Stimulated activated CD8-positive, alpha-beta memory T cell treated with anti-CD3 and anti-CD28 coated beads, Interleukin-15, amount 100 ng/mL, for 4 hours (primary cell): Measurements from ENCODE around the gene PGRMC2.
"Not testable (repeated sequence)": the region's sequence is repeated elsewhere in the genome, so short reads cannot be mapped to it uniquely, and the experiment has no call there.

ENCODE experiments used
- DNase-seq, 2 donors: peaks; one replicate each; pipeline ENCODE4 v3.0.0-alpha.2; 2020; ENCODE audit warnings: low read depth in 2 of 2

The PGRMC2 gene

GRCh38 chr4:128268970-128269369, 18.6 kb downstream of the PGRMC2 start:
- no peak for DNase-seq

DNA sequence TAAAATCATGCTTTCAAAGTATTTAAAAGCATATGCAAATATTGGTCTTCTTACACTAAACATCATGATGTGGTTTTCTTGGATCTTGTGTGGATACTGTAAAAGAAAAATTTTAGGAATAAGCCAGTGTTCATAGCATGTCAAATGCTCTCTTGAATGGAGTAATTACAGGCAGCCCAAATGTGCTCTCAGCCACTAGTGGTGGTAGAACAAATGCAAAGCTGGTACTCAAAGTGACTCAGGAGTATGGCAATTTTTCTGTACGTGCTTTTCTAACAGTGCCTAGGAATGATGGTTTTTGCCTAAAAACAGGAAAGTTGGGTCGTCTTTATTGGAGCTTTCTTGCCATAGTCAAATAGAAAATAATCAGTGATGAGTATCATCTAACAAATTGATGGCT, 19.9 kb downstream of the PGRMC2 start:
- no peak for DNase-seq

GRCh38 chr4:128267171-128267570, 20.4 kb downstream of the PGRMC2 start:
- DNase-seq, result not testable (repeated sequence)

DNA sequence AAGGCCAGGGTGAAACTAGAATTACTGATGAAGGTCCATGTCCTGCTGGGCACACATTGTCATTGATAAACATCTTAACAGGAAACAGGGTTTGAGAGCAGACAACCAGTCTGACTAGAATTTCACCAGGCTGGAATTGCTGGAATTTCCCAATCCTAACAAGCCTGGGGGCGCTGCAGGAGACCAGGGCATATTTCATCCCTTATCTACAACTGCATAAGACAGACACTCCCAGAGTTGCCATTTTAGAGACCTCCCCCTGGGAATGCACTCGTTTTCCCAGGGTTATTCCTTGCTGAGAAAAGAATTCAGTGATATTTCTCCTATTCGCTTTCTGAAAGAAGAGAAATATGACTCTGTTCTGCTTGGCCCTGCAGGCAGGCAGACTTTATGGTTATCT, 22.1 kb downstream of the PGRMC2 start:
- not testable (repeated sequence) for DNase-seq

DNA sequence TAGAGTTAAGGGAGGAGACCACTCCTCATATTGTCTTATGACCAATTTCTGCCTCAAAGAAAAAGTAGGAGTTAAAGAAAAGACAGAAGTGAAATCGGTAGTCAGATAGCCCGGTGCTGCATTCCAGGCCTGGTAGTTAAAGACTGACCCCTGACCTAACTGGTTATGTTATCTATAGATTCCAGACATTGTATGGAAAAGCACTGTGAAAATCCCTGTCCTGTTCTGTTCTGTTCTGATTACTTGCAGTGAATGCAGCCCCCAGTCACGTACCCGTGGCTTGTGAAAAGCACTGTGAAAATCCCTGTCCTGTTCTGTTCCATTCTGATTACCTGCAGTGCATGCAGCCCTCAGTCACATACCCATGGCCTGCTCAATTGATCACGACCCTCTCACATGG, 27.7 kb downstream of the PGRMC2 start:
- not testable (repeated sequence) for DNase-seq

DNA sequence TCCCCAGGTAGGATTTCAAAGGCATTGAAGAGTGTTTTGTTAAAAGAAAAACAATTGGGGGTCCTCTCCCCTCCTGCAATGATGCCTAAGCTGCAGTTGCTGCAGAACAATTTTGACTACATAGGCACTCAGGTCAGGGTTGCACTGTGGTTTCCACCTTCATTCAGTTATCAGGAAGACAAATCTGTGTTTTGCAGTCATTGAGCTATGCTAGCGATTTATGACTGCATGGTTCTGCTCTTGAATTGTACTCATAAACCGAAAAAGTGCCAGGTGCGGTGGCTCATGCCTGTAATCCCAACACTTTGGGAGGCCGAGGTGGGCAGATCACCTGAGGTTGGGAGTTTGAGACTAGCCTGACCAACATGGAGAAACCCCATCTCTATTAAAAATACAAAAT, 29.4 kb downstream of the PGRMC2 start:
- not testable (repeated sequence) for DNase-seq

- no peak for DNase-seq
Observed at GRCh38 chr4:128256539-128256938, 31.1 kb downstream of the PGRMC2 start.

DNA sequence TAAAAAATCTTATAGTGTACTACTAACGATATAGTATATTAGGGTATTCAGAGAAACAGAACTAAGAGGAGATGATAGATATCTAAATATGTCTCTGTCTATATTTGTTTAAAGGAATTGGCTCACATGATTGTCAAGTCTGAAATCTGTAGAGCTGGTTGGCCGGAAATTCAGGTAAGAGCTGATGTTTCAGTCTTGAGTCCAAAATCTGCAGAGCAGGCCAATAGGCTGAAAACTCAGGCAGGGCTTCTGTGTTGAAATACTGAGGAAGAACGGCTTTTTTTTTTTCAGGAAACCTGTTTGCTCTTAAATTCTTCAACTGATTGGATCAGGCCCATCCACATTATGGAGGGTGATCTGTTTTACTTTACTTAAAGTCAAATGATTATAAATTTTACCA, 31.7 kb downstream of the PGRMC2 start:
- no peak for DNase-seq

DNA sequence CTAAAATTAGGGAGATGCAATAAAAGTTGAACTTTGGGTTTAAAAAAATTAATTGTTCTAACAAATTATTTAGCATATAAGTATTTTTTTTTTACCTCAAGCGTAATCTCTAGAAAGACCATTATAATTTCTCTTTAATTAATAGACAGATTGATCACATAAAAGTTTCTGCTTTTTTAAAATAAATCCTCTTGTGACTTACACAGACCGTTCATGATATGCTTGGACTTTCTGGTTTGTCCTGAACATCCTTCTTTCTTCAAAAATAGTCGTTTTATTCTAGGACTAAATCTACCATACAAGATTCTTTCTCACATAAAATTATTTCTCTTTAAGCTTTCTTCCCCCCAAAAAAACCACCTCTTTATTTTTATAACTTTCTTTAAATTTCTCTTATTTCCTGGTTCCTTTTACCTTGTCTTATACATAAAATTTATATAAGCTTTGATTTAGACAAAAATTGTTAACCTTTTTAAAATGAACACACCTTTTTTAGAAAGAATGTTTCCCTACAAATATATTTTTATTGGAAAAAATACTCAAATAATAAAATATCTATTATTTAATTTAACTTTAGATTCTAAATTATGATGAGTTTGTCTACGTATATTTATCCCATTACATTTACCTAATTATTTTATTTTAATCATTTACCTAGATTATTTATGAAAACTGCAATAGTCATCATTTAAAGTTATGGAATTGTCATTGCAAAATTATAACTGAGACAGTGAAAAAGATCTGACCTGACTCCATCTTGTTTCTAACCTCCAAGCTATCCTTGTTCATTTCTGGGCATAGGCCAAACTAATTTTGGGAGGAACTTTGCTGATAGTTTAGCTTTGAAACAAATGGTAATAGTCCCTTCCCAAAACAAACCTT, 37.6 kb downstream of the PGRMC2 start:
- DNase-seq, result no peak

DNA sequence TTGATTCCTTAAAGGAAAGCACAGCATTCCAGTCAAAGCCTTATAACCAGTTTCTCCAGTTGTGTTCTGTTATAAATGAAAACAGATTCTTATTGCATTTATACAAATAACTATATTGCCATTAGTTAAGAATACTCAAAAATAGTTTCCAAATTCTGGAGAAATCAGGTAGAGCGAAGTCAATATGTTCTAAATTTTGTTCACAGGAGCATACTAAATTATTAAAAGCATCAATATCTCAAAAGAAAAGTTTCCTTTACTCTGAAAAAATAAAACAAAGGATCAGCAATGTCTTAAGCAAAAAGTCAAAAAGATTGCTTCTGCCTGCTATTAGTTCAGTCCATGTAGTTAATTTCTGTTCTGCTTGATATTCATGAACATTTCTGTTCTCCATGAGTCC, 39.7 kb downstream of the PGRMC2 start:
- no peak for DNase-seq

GRCh38 chr4:128245391-128245790, 42.2 kb downstream of the PGRMC2 start:
- not testable (repeated sequence) for DNase-seq

DNA sequence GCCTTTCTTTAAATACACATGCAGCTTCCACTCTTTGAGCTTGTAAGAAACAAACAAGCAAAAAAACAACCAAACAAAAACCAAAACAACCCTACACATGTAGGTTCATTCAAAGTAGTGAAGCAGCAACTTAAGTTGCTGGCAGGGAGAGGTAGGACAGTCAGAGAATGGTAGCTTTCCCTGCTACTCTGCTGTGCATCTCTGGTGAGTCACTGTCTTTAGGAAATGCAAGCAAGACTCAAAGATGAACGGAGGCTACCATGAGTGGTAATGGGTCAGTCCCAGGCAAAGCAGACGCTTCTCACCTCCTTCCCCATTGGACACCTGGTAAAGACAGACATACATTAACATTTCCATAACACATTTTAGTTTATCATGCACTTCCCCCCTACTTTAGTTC, 43.2 kb downstream of the PGRMC2 start:
- no peak for DNase-seq

DNA sequence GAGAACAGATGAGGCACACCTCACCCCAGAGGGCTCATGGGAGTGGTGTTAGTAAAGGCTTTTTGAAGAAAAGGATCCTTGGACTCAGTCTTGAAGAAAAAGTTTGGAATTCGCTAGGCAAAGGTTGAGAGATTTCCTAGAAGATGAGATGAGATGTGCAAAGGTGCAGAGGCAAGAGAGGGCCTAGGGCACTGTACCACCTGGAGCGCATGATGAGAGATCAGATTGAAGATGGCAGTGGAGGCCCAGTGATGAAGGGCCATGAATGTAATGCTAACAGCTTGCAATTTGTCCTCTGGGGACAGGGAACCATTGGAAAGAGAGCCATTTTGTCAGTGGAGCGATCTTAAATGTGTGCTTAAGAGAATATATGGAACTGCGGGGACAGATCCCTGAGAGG, 45.0 kb downstream of the PGRMC2 start:
- DNase-seq, result no peak

DNA sequence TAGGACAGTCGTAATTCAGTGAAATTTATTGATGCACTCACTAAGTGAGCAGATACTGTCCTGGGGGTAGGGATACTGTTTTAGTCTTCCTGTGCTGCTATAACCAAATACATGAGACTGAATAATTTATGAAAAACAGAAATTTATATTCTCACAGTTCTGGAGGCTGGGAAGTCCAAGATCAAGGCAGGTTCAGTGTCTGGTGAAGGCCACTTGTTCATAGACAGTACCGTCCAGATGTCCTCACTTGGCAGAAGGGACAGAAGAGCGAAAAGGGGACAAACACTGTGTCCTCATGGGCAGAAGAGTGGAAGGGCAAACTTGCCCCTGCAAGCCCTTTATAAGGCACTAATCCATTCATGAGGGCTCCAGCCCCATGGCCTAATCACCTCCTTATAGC, 45.6 kb downstream of the PGRMC2 start:
- no peak for DNase-seq

- no peak for DNase-seq
Observed at GRCh38 chr4:128241425-128241913, 46.1 kb downstream of the PGRMC2 start.

GRCh38 chr4:128241019-128241418, 46.6 kb downstream of the PGRMC2 start:
- no peak for DNase-seq

GRCh38 chr4:128234836-128235235, 52.8 kb downstream of the PGRMC2 start:
- DNase-seq, result no peak

DNA sequence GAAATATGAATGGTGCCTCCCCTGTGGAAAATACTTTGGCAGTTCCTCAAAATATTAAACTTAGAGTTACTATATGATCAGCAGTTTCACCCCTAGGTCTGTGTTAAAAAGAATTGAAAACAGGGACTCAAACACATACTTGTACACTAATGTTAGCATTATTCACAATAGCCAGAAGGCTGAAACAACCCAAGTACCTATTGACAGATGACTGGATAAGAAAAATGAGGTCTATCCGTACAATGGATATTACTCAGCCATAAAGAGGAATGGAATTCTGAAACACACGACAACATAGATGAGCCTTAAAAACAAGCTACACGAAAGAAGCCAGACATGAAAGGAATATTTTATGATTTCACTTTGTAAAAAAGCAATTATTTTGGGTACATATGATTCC, 54.9 kb downstream of the PGRMC2 start:
- DNase-seq, result no peak

GRCh38 chr4:128228845-128229795, 58.5 kb downstream of the PGRMC2 start:
- DNase-seq, result no peak

DNA sequence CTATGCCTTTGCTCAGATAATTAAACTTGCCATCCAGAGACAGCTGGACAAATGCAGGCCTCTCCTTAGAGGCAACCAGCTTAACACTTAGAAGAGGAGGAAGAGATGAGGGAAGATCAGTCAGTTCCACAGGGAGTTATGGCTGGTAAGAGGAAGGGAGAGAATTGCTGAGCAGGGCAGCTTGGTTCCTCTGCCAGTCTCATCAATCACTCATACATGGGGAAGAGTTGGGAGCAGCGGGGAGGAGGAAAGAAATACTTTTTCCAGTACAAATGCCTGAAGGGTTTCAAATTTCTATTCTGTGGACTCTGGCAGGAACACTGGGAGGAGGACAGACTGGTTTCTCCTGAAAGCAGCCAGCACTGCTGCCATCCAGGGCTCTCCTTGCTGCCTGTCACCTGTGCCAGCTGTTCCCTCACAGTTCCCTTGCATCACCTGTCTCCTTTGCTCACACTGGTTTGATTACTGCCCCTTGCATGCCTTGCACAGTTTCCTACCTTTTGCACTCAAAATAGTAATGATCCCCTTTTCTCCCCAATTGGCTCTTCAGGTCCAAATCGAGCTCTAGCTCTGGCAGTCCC, 59.5 kb downstream of the PGRMC2 start:
- no peak for DNase-seq

- DNase-seq, result no peak
Observed at GRCh38 chr4:128225148-128225547, 62.5 kb downstream of the PGRMC2 start.

- no peak for DNase-seq
Observed at GRCh38 chr4:128221586-128221985, 66.0 kb downstream of the PGRMC2 start.
